HL-60 (cell line): Measurements from ENCODE around the gene CHCHD1.

Experiments
- DNase-seq, 2 experiments: peaks; one replicate each; pipeline ENCODE4 v3.0.0-alpha.2; 2010 to 2020; ENCODE audit warnings: low read depth in 1 of 2, low spot score in 1 of 2
- H3K27ac ChIP-seq: fragments of 250-450 bp; sonication (Bioruptor Pico); replicated peaks from 2 replicates; pipeline ENCODE4 v1.5.1; 2020; ENCODE audit warnings: mild to moderate bottlenecking, moderate library complexity
- H3K27me3 ChIP-seq: fragments of 250-450 bp; sonication (Bioruptor Pico); 2 replicates; pipeline ENCODE4 v1.5.1; 2021; ENCODE audit warnings: mild to moderate bottlenecking, moderate library complexity; ENCODE audit not compliant: insufficient read depth, poor library complexity, severe bottlenecking
- H3K4me3 ChIP-seq: replicated peaks from 2 replicates; pipeline ENCODE4 v1.5.1; 2011; ENCODE audit warnings: mild to moderate bottlenecking, control low read depth, low read length; ENCODE audit not compliant: insufficient read depth
- GABPA ChIP-seq: IDR thresholded peaks from 2 replicates; pipeline ENCODE4 v1.6.1; 2012; ENCODE audit warnings: low read depth
- POLR2AphosphoS5 ChIP-seq: IDR thresholded peaks from 2 replicates; pipeline ENCODE4 v1.6.1; 2012; ENCODE audit warnings: low read depth
- SPI1 ChIP-seq: IDR thresholded peaks from 2 replicates; pipeline ENCODE4 v1.6.1; 2012; ENCODE audit warnings: low read depth, mild to moderate bottlenecking, borderline replicate concordance
- TF ChIP-seq, protein P1 (sequence below): IDR thresholded peaks from one replicate; pipeline ENCODE4 v1.5.1; 2011; ENCODE audit warnings: low read length, control low read depth, inconsistent platforms; ENCODE audit not compliant: insufficient read depth
- TF ChIP-seq, protein P2 (sequence below): IDR thresholded peaks from 2 replicates; pipeline ENCODE4 v1.6.1; 2012; ENCODE audit warnings: low read depth; ENCODE audit not compliant: insufficient replicate concordance

CHCHD1 gene

GRCh38 chr10:73789659-73790055, 7.8 kb downstream of the CHCHD1 start:
- no peak overlapping the region for H3K27ac ChIP-seq
- no peak overlapping the region for H3K4me3 ChIP-seq
- H3K27me3 ChIP-seq: no peaks in the 10 kb centered on the region
- no peak for TF ChIP-seq GABPA
- TF ChIP-seq POLR2AphosphoS5: no peak
- TF ChIP-seq, protein P1, sequence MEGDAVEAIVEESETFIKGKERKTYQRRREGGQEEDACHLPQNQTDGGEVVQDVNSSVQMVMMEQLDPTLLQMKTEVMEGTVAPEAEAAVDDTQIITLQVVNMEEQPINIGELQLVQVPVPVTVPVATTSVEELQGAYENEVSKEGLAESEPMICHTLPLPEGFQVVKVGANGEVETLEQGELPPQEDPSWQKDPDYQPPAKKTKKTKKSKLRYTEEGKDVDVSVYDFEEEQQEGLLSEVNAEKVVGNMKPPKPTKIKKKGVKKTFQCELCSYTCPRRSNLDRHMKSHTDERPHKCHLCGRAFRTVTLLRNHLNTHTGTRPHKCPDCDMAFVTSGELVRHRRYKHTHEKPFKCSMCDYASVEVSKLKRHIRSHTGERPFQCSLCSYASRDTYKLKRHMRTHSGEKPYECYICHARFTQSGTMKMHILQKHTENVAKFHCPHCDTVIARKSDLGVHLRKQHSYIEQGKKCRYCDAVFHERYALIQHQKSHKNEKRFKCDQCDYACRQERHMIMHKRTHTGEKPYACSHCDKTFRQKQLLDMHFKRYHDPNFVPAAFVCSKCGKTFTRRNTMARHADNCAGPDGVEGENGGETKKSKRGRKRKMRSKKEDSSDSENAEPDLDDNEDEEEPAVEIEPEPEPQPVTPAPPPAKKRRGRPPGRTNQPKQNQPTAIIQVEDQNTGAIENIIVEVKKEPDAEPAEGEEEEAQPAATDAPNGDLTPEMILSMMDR: no peak
- TF ChIP-seq SPI1: no peak
- TF ChIP-seq, protein P2, sequence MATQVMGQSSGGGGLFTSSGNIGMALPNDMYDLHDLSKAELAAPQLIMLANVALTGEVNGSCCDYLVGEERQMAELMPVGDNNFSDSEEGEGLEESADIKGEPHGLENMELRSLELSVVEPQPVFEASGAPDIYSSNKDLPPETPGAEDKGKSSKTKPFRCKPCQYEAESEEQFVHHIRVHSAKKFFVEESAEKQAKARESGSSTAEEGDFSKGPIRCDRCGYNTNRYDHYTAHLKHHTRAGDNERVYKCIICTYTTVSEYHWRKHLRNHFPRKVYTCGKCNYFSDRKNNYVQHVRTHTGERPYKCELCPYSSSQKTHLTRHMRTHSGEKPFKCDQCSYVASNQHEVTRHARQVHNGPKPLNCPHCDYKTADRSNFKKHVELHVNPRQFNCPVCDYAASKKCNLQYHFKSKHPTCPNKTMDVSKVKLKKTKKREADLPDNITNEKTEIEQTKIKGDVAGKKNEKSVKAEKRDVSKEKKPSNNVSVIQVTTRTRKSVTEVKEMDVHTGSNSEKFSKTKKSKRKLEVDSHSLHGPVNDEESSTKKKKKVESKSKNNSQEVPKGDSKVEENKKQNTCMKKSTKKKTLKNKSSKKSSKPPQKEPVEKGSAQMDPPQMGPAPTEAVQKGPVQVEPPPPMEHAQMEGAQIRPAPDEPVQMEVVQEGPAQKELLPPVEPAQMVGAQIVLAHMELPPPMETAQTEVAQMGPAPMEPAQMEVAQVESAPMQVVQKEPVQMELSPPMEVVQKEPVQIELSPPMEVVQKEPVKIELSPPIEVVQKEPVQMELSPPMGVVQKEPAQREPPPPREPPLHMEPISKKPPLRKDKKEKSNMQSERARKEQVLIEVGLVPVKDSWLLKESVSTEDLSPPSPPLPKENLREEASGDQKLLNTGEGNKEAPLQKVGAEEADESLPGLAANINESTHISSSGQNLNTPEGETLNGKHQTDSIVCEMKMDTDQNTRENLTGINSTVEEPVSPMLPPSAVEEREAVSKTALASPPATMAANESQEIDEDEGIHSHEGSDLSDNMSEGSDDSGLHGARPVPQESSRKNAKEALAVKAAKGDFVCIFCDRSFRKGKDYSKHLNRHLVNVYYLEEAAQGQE: no peak
- DNase-seq: no peak

DNA sequence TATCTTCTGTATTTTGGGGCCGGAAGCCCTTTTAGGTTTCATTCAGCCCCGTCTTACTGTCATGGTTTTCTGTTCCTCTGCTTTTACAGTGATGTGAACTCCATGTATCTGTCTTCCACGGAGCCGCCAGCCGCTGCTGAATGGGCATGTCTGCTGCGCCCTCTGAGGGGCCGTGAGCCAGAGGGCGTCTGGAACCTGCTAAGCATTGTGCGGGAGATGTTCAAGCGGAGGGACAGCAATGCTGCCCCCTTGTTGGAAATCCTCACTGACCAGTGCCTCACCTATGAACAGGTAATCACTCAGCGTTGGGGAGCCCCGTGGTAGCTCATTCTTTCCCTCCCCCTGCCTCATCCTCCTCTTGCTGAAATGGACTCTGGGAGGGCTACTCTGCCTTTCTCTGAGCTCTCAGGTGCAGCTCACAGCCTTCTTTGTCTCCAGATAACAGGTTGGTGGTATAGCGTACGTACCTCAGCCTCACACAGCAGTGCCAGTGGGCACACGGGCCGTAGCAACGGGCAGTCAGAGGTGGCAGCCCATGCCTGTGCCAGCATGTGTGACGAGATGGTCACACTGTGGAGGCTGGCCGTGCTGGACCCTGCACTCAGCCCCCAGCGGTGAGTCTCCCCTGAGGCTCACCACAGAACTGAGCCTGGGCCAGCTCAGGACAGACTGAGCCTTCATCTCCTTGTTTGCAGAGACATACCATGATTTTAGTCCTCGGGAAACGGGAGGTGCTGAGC, 9.2 kb downstream of the CHCHD1 start:
- no peak for DNase-seq
- H3K4me3 ChIP-seq: no peak overlapping the region
- TF ChIP-seq SPI1 (no peak), POLR2AphosphoS5 (no peak), GABPA (no peak)
- TF ChIP-seq, protein P2: no peak
- TF ChIP-seq, protein P1: no peak
- no peaks in the 10 kb centered on the region for H3K27me3 ChIP-seq
- no peak overlapping the region for H3K27ac ChIP-seq

DNA sequence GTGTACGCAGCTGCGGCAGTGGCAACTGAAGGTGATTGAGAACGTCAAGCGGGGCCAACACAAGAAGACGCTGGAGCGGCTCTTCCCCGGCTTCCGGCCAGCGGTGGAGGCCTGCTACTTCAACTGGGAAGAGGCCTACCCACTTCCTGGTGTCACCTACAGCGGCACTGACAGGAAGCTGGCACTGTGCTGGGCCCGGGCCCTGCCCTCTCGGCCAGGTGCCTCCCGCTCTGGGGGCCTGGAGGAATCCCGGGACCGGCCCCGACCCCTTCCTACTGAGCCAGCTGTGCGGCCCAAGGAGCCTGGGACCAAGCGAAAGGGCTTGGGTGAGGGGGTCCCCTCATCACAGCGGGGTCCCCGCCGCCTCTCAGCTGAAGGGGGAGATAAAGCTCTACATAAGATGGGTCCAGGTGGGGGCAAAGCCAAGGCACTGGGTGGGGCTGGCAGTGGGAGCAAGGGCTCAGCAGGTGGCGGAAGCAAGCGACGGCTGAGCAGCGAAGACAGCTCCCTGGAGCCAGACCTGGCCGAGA, 10.1 kb downstream of the CHCHD1 start:
- H3K27ac ChIP-seq: no peak overlapping the region
- no peak for DNase-seq
- no peak overlapping the region for H3K4me3 ChIP-seq
- no peaks in the 10 kb centered on the region for H3K27me3 ChIP-seq
- TF ChIP-seq, protein P2: no peak
- no peak for TF ChIP-seq SPI1
- TF ChIP-seq GABPA: no peak
- TF ChIP-seq, protein P1: no peak
- no peak for TF ChIP-seq POLR2AphosphoS5
